Adipose tissue (tissue), 3 donors: Measurements from ENCODE around the gene MANBA. TPM values are rescaled to one million over a fixed set of nuclear protein-coding genes. Genes with fewer than 3 reads are reported as not detected.
"Not testable (repeated sequence)": the region's sequence is repeated elsewhere in the genome, so short reads cannot be mapped to it uniquely, and the experiment has no call there.

ENCODE experiments used
- H3K27ac ChIP-seq: one replicate; pipeline ENCODE4 v1.5.1; 2013; ENCODE audit warnings: low read depth, low read length
- WGBS, 3 donors: extraction: QIAGEN DNeasy Blood & Tissue Kit; methylation state at CpG; one replicate each; pipeline ENCODE4 v1.1.7; 2013; 5-methylcytosine and 5-hydroxymethylcytosine counted together
- polyA plus RNA-seq, 3 donors: library from polyadenylated mRNA; stranded (reverse); fragments of 200-250 nt; gene quantifications; one replicate each; pipeline ENCODE4 v1.2.3, GENCODE V29; 2013
- donor health status: healthy with polysubstance abuse.
- donor health status: Bipolar disorder and iron deficiency.
- donor health status: healthy.

Gene MANBA
- polyA plus RNA-seq, 3 donors = 9.0 to 12.4 (median 9.2) TPM

GRCh38 chr4:102732678-102733077 lies 28.1 kb downstream of the MANBA start:
- no peak overlapping the region for H3K27ac ChIP-seq
- 79 to 92% (median 92%) methylated on average over 5 of the region's 5 CpGs for WGBS, 3 donors

- 94 to 99% (median 96%) methylated on average over 5 of the region's 5 CpGs for WGBS, 3 donors
- no peak overlapping the region for H3K27ac ChIP-seq
These were observed 29.7 kb downstream of the MANBA start for GRCh38 chr4:102730968-102731533.

- WGBS, 3 donors = 77 to 97% (median 95%) methylated on average over 3 of the region's 3 CpGs
- not testable (repeated sequence) for H3K27ac ChIP-seq
These were observed 31.3 kb downstream of the MANBA start for GRCh38 chr4:102729486-102729885.

- not testable (repeated sequence) for H3K27ac ChIP-seq
- WGBS, 3 donors = 93 to 95% (median 95%) methylated on average over 3 of the region's 3 CpGs
These were observed 33.8 kb downstream of the MANBA start for GRCh38 chr4:102726919-102727318.

GRCh38 chr4:102726068-102726467 lies 34.7 kb downstream of the MANBA start:
- no peak overlapping the region for H3K27ac ChIP-seq

GRCh38 chr4:102725229-102725628 lies 35.5 kb downstream of the MANBA start:
- H3K27ac ChIP-seq = no peak overlapping the region
- 66 to 85% (median 76%) methylated on average over 3 of the region's 3 CpGs for WGBS, 3 donors

- no peak overlapping the region for H3K27ac ChIP-seq
These were observed 37.3 kb downstream of the MANBA start for GRCh38 chr4:102723511-102723910.

GRCh38 chr4:102722740-102723139 lies 38.0 kb downstream of the MANBA start:
- H3K27ac ChIP-seq = no peak overlapping the region

GRCh38 chr4:102718833-102719575 lies 41.8 kb downstream of the MANBA start:
- not testable (repeated sequence) for H3K27ac ChIP-seq
- WGBS, 3 donors = 88 to 95% (median 94%) methylated on average over 9 of the region's 9 CpGs

More at GRCh38 chr4:102722740-102723139, 38.0 kb downstream of the MANBA start:
- WGBS, 3 donors = 95 to 98% (median 95%) methylated on average over 8 of the region's 8 CpGs

- WGBS, 3 donors = 74 to 95% (median 92%) methylated on average over 1 of the region's 1 CpG
- H3K27ac ChIP-seq = no peak overlapping the region
These were observed 43.2 kb downstream of the MANBA start for GRCh38 chr4:102717448-102718092.

GRCh38 chr4:102715057-102715456 lies 45.7 kb downstream of the MANBA start:
- WGBS, 3 donors = 81 to 95% (median 92%) methylated on average over 1 of the region's 1 CpG
- no peak overlapping the region for H3K27ac ChIP-seq

- H3K27ac ChIP-seq = not testable (repeated sequence)
- 90 to 98% (median 92%) methylated on average over 3 of the region's 3 CpGs for whole genome bisulfite sequencing, 3 donors
These were observed 47.0 kb downstream of the MANBA start for GRCh38 chr4:102713774-102714173.

- H3K27ac ChIP-seq = no peak overlapping the region
- 43 to 74% (median 66%) methylated on average over 3 of the region's 3 CpGs for WGBS, 3 donors
These were observed 47.7 kb downstream of the MANBA start for GRCh38 chr4:102713096-102713495.

GRCh38 chr4:102710986-102711385 lies 49.8 kb downstream of the MANBA start:
- H3K27ac ChIP-seq = no peak overlapping the region
- WGBS, 3 donors = 90 to 96% (median 94%) methylated on average over 3 of the region's 3 CpGs

GRCh38 chr4:102709060-102709459 lies 51.7 kb downstream of the MANBA start:
- WGBS, 3 donors = 90 to 100% (median 100%) methylated on average over 1 of the region's 1 CpG

GRCh38 chr4:102707150-102707549 lies 53.6 kb downstream of the MANBA start:
- WGBS, 3 donors = 84 to 92% (median 88%) methylated on average over 1 of the region's 1 CpG
- H3K27ac ChIP-seq = no peak overlapping the region

More at GRCh38 chr4:102709060-102709459, 51.7 kb downstream of the MANBA start:
- not testable (repeated sequence) for H3K27ac ChIP-seq

- 97 to 100% (median 100%) methylated on average over 1 of the region's 1 CpG for WGBS, 3 donors
- no peak overlapping the region for H3K27ac ChIP-seq
These were observed 55.3 kb downstream of the MANBA start for GRCh38 chr4:102705391-102705935.

GRCh38 chr4:102696758-102697157 lies 64.0 kb downstream of the MANBA start:
- no peak overlapping the region for H3K27ac ChIP-seq

GRCh38 chr4:102694791-102695190 lies 66.0 kb downstream of the MANBA start:
- no peak overlapping the region for H3K27ac ChIP-seq
- 88 to 96% (median 95%) methylated on average over 3 of the region's 3 CpGs for WGBS, 3 donors

More at GRCh38 chr4:102696758-102697157, 64.0 kb downstream of the MANBA start:
- WGBS, 3 donors = 66 to 75% (median 73%) methylated on average over 3 of the region's 3 CpGs
